Spleen (tissue), 11 donors: ENCODE data around the gene PLA2G15. TPM values are rescaled to one million over a fixed set of nuclear protein-coding genes. Genes with fewer than 3 reads are reported as not detected.

Experiments used
- microRNA-seq, 3 donors: library from miRNA; unstranded; fragments of <30 nt; microRNA quantifications; one replicate each; pipeline versions ENCODE4 to v1.1.0, GENCODE V29; 2019 to 2020
- polyA plus RNA-seq, 3 donors: library from polyadenylated mRNA; stranded (reverse); fragments of 200-250 nt; gene quantifications; one replicate each; pipeline ENCODE4 v1.2.1, GENCODE V29; 2013
- small RNA-seq, 4 donors: library from RNA; depleted of rRNA; stranded (forward); fragments of <200 nt; gene quantifications; one replicate each; pipeline ENCODE3, GENCODE V24; 2016
- total RNA-seq, 7 donors: library from RNA; depleted of rRNA in 3 of 7; stranded (reverse); fragments of >200 nt in 3 of 7; fragmentation: NEBNext Ultra II Directional in 4 of 7; extraction: Animal tissue kit (Norgen Biotek cat#: 25700) in 4 of 7; gene quantifications; one replicate each; pipeline versions ENCODE4 v1.1.0 to v1.2.1, GENCODE V29; 2016 to 2021
- donor health status: healthy with polysubstance abuse.
- donor health status: DM: no; HTN: no; CAD: no; lungs with moderate emphysema.
- donor health status: DM: no; HTN: no; CAD: no.
- donor health status: Bipolar disorder and iron deficiency.
- donor health status: healthy.
- donor health status: DM: no; HTN: no; CAD: no.
- donor health status: DM: yes; HTN: yes; CAD: no.

Gene PLA2G15
- total and polyA plus RNA-seq, 10 donors = 6.3 to 40.4 (median 28.3) TPM

Small RNA genes within 50 kb of the gene (microRNA-seq; reads per million reads assigned to microRNA genes)
- 0 reads per million in 3 donors for gene MIR6773

Small RNA genes within 50 kb of the gene (small RNA-seq; reads per million reads assigned to genes)
- 0 reads per million in 4 donors for gene RNU6-1262P

Other genes with a start within 250 kb of the PLA2G15 start
- 10 to 100 TPM; 18.6 to 79.6 (median 30.4) TPM for gene DPEP2, start 245.9 kb upstream of the PLA2G15 start, total RNA-seq
- gene DPEP2, start 245.9 kb upstream of the PLA2G15 start, polyA plus RNA-seq = 10 to 100 TPM; 21.7 to 31.0 (median 24.7) TPM
- gene DPEP2NB, start 229.5 kb upstream of the PLA2G15 start, total RNA-seq = not detected
- gene DPEP2NB, start 229.5 kb upstream of the PLA2G15 start, polyA plus RNA-seq = not detected
- gene DDX28, start 222.1 kb upstream of the PLA2G15 start, total RNA-seq = 10 to 100 TPM in 5 of 7 donors, 1 to 10 TPM in 2; 8.6 to 12.7 (median 10.3) TPM
- gene DDX28, start 222.1 kb upstream of the PLA2G15 start, polyA plus RNA-seq = 10 to 100 TPM; 15.8 to 19.0 (median 17.6) TPM
- gene DUS2, start 222.1 kb upstream of the PLA2G15 start, total RNA-seq = 10 to 100 TPM; 22.3 to 31.7 (median 27.6) TPM
- 10 to 100 TPM; 17.4 to 28.8 (median 25.2) TPM for gene DUS2, start 222.1 kb upstream of the PLA2G15 start, polyA plus RNA-seq
- 10 to 100 TPM; 64.4 to 89.7 (median 68.5) TPM for gene NFATC3, start 160.0 kb upstream of the PLA2G15 start, total RNA-seq
- 10 to 100 TPM; 12.4 to 13.1 (median 12.7) TPM for gene NFATC3, start 160.0 kb upstream of the PLA2G15 start, polyA plus RNA-seq
- gene ESRP2, start 9.2 kb upstream of the PLA2G15 start, total RNA-seq = under 1 TPM in 5 of 7 donors, not detected in 2; 0.20 to 0.35 (median 0.27) TPM
- gene ESRP2, start 9.2 kb upstream of the PLA2G15 start, polyA plus RNA-seq = under 1 TPM; 0.02 to 0.16 (median 0.09) TPM
- 10 to 100 TPM; 24.9 to 62.8 (median 50.7) TPM for gene SLC7A6, start 19.2 kb downstream of the PLA2G15 start, total RNA-seq
- gene SLC7A6, start 19.2 kb downstream of the PLA2G15 start, polyA plus RNA-seq = 10 to 100 TPM in 2 of 3 donors, 1 to 10 TPM in 1; 9.8 to 12.3 (median 11.6) TPM
- gene SLC7A6OS, start 65.6 kb downstream of the PLA2G15 start, total RNA-seq = 10 to 100 TPM; 17.6 to 30.6 (median 26.6) TPM
- 10 to 100 TPM in 1 of 3 donors, 1 to 10 TPM in 2; 7.5 to 10.6 (median 8.5) TPM for gene SLC7A6OS, start 65.6 kb downstream of the PLA2G15 start, polyA plus RNA-seq
- gene PRMT7, start 65.6 kb downstream of the PLA2G15 start, total RNA-seq = 10 to 100 TPM; 31.9 to 66.4 (median 42.8) TPM
- 10 to 100 TPM; 25.0 to 48.2 (median 40.5) TPM for gene PRMT7, start 65.6 kb downstream of the PLA2G15 start, polyA plus RNA-seq
- gene SMPD3, start 203.1 kb downstream of the PLA2G15 start, total RNA-seq = 1 to 10 TPM in 6 of 7 donors, under 1 TPM in 1; 0.66 to 6.5 (median 2.9) TPM
- 1 to 10 TPM in 2 of 3 donors, under 1 TPM in 1; 0.86 to 1.4 (median 1.3) TPM for gene SMPD3, start 203.1 kb downstream of the PLA2G15 start, polyA plus RNA-seq